Measurements from ENCODE around the gene CRB1. TPM values are rescaled to one million over a fixed set of nuclear protein-coding genes. Genes with fewer than 3 reads are reported as not detected.

The CRB1 gene
- total RNA-seq, 1 donor from 2014 or later: 0.05 TPM

- no peaks in the 10 kb centered on the region for H3K36me3 ChIP-seq
- H3K27ac ChIP-seq (replicated peaks): no peak overlapping the region
- no peaks in the 10 kb centered on the region for H3K4me1 ChIP-seq
- intact Hi-C loops (cut with micrococcal nuclease): no loop called here
- DNase-seq: no peak
- H3K9me3 ChIP-seq (replicated peaks): no peaks in the 10 kb centered on the region
- no peak overlapping the region for H3K4me3 ChIP-seq
- H3K27me3 ChIP-seq (ENCODE audit: low read depth): no peaks in the 10 kb centered on the region
- no peak for TF ChIP-seq CTCF (IDR thresholded peaks at IDR 0.05; ENCODE audit: borderline replicate concordance)
These were observed 42.4 kb upstream of the CRB1 start for GRCh38 chr1:197225611-197226010.

GRCh38 chr1:197234581-197234980 lies 33.5 kb upstream of the CRB1 start:
- Histone ChIP-seq H3K4me3 (no peak overlapping the region), H3K4me1 (peaks cover 13% of the 10 kb centered on the region), H3K36me3 (no peaks in the 10 kb centered on the region), H3K27ac (replicated peaks) (no peak overlapping the region), H3K9me3 (replicated peaks) (no peaks in the 10 kb centered on the region), H3K27me3 (ENCODE audit: low read depth) (no peaks in the 10 kb centered on the region)
- TF ChIP-seq CTCF (IDR thresholded peaks at IDR 0.05; ENCODE audit: borderline replicate concordance): no peak
- DNase-seq: no peak
- intact Hi-C loops (cut with micrococcal nuclease): no loop called here

- Histone ChIP-seq H3K27me3 (ENCODE audit: low read depth) (no peaks in the 10 kb centered on the region), H3K9me3 (replicated peaks) (no peaks in the 10 kb centered on the region), H3K4me1 (peaks cover 13% of the 10 kb centered on the region), H3K4me3 (no peak overlapping the region), H3K36me3 (no peaks in the 10 kb centered on the region), H3K27ac (replicated peaks) (no peak overlapping the region)
- no peak for DNase-seq
- intact Hi-C loops (cut with micrococcal nuclease): no loop called here
- TF ChIP-seq CTCF (IDR thresholded peaks at IDR 0.05; ENCODE audit: borderline replicate concordance): no peak
These were observed 32.7 kb upstream of the CRB1 start for GRCh38 chr1:197235355-197235754.

GRCh38 chr1:197247465-197247864 lies 20.6 kb upstream of the CRB1 start:
- intact Hi-C loops (cut with micrococcal nuclease): no loop called here
- Histone ChIP-seq H3K9me3 (replicated peaks) (peaks cover 13% of the 10 kb centered on the region), H3K27me3 (ENCODE audit: low read depth) (no peaks in the 10 kb centered on the region), H3K27ac (replicated peaks) (no peak overlapping the region), H3K4me3 (no peak overlapping the region), H3K36me3 (no peaks in the 10 kb centered on the region), H3K4me1 (no peaks in the 10 kb centered on the region)
- no peak for TF ChIP-seq CTCF (IDR thresholded peaks at IDR 0.05; ENCODE audit: borderline replicate concordance)
- no peak for DNase-seq

GRCh38 chr1:197249324-197249723 lies 18.7 kb upstream of the CRB1 start:
- no peak overlapping the region for H3K27ac ChIP-seq (replicated peaks)
- H3K4me1 ChIP-seq: no peaks in the 10 kb centered on the region
- H3K4me3 ChIP-seq: no peak overlapping the region
- no peak for TF ChIP-seq CTCF (IDR thresholded peaks at IDR 0.05; ENCODE audit: borderline replicate concordance)
- H3K36me3 ChIP-seq: no peaks in the 10 kb centered on the region
- intact Hi-C loops (cut with micrococcal nuclease): no loop called here
- peaks cover under 1% of the 10 kb centered on the region for H3K9me3 ChIP-seq (replicated peaks)
- H3K27me3 ChIP-seq (ENCODE audit: low read depth): no peaks in the 10 kb centered on the region
- no peak for DNase-seq

GRCh38 chr1:197250616-197251015 lies 17.4 kb upstream of the CRB1 start:
- no peaks in the 10 kb centered on the region for H3K27me3 ChIP-seq (ENCODE audit: low read depth)
- DNase-seq: no peak
- no peaks in the 10 kb centered on the region for H3K4me1 ChIP-seq
- intact Hi-C loops (cut with micrococcal nuclease): no loop called here
- no peak overlapping the region for H3K27ac ChIP-seq (replicated peaks)
- no peak for TF ChIP-seq CTCF (IDR thresholded peaks at IDR 0.05; ENCODE audit: borderline replicate concordance)
- H3K9me3 ChIP-seq (replicated peaks): no peaks in the 10 kb centered on the region
- no peak overlapping the region for H3K4me3 ChIP-seq
- no peaks in the 10 kb centered on the region for H3K36me3 ChIP-seq

Measured in left ventricle myocardium inferior (tissue), 1 donor.